ENCODE measurements around the gene MEG3. TPM values are rescaled to one million over a fixed set of nuclear protein-coding genes. Genes with fewer than 3 reads are reported as not detected.

Gene MEG3
- total RNA-seq, 2 experiments from 2014 or later, result not detected

GRCh38 chr14:100789460-100790417 lies 36.2 kb upstream of the MEG3 start:
- no peaks in the 10 kb centered on the region for H3K79me2 ChIP-seq (ENCODE audit: insufficient read depth, low read depth, low read length)
- BruUV-seq (replicated peaks), result no TSS peak
- H3K4me3 ChIP-seq (ENCODE audit: low read depth, low read length, poor library complexity, severe bottlenecking), result no peak overlapping the region
- no peaks in the 10 kb centered on the region for H4K20me1 ChIP-seq (ENCODE audit: insufficient read depth, low read length)
- no peaks in the 10 kb centered on the region for H3K4me1 ChIP-seq (ENCODE audit: insufficient read depth, low read length, poor library complexity, severe bottlenecking)
- TF ChIP-seq EZH2phosphoT487 (IDR thresholded peaks at IDR 0.05; ENCODE audit: borderline replicate concordance, low read depth, low read length) (no peak), CTCF (conservative IDR thresholded peaks at IDR 0.05; ENCODE audit: low read length) (no peak)
- ChIA-PET CTCF (ENCODE audit: unreplicated experiment) (no interaction called here), POLR2A (interaction anchor here (0.6 kb wide), 1 partner anchor 60 kb away, joined by 6 read pairs; no protein-coding TSS in a partner anchor)
- no peak overlapping the region for H2AFZ ChIP-seq (ENCODE audit: low read length)
- intact Hi-C loops (cut with micrococcal nuclease; ENCODE audit: unreplicated experiment), result no loop called here
- no peaks in the 10 kb centered on the region for H3K9me2 ChIP-seq (ENCODE audit: insufficient read depth, low read length)
- H3K4me2 ChIP-seq (ENCODE audit: low read length), result no peak overlapping the region
- no peaks in the 10 kb centered on the region for H3K9me3 ChIP-seq (ENCODE audit: low read length)
- DNase-seq (ENCODE audit: low spot score), result no peak
- no peak overlapping the region for H3K27ac ChIP-seq (ENCODE audit: low read depth, low read length, poor library complexity, severe bottlenecking)
- no peaks in the 10 kb centered on the region for H3K36me3 ChIP-seq (ENCODE audit: insufficient read depth, low read length)

- Histone ChIP-seq H2AFZ (ENCODE audit: low read length) (no peak overlapping the region), H3K9me3 (ENCODE audit: low read length) (no peaks in the 10 kb centered on the region), H3K4me3 (ENCODE audit: low read depth, low read length, poor library complexity, severe bottlenecking) (no peak overlapping the region), H3K4me1 (ENCODE audit: insufficient read depth, low read length, poor library complexity, severe bottlenecking) (no peaks in the 10 kb centered on the region), H3K4me2 (ENCODE audit: low read length) (no peak overlapping the region), H3K27ac (ENCODE audit: low read depth, low read length, poor library complexity, severe bottlenecking) (no peak overlapping the region), H3K9me2 (ENCODE audit: insufficient read depth, low read length) (no peaks in the 10 kb centered on the region), H4K20me1 (ENCODE audit: insufficient read depth, low read length) (no peaks in the 10 kb centered on the region), H3K36me3 (ENCODE audit: insufficient read depth, low read length) (no peaks in the 10 kb centered on the region), H3K79me2 (ENCODE audit: insufficient read depth, low read depth, low read length) (no peaks in the 10 kb centered on the region)
- DNase-seq (ENCODE audit: low spot score), result no peak
- intact Hi-C loops (cut with micrococcal nuclease; ENCODE audit: unreplicated experiment), result no loop called here
- no peak for TF ChIP-seq EZH2phosphoT487 (IDR thresholded peaks at IDR 0.05; ENCODE audit: borderline replicate concordance, low read depth, low read length)
- ChIA-PET POLR2A (interaction anchor here (0.6 kb wide), 1 partner anchor 59 kb away, joined by 6 read pairs; no protein-coding TSS in a partner anchor), CTCF (ENCODE audit: unreplicated experiment) (no interaction called here)
- BruUV-seq (replicated peaks), result no TSS peak
Measured at GRCh38 chr14:100790502-100791347, 35.2 kb upstream of the MEG3 start.

GRCh38 chr14:100791348-100791735 lies 34.6 kb upstream of the MEG3 start:
- H3K27ac ChIP-seq (ENCODE audit: low read depth, low read length, poor library complexity, severe bottlenecking), result no peak overlapping the region
- no peaks in the 10 kb centered on the region for H3K9me3 ChIP-seq (ENCODE audit: low read length)
- H3K4me2 ChIP-seq (ENCODE audit: low read length), result no peak overlapping the region
- BruUV-seq (replicated peaks), result no TSS peak
- H3K36me3 ChIP-seq (ENCODE audit: insufficient read depth, low read length), result no peaks in the 10 kb centered on the region
- no peak for TF ChIP-seq EZH2phosphoT487 (IDR thresholded peaks at IDR 0.05; ENCODE audit: borderline replicate concordance, low read depth, low read length)
- TF ChIP-seq CTCF (conservative IDR thresholded peaks at IDR 0.05; ENCODE audit: low read length), result no peak
- CTCF ChIA-PET (ENCODE audit: unreplicated experiment), result no interaction called here
- no peaks in the 10 kb centered on the region for H3K9me2 ChIP-seq (ENCODE audit: insufficient read depth, low read length)
- no peak overlapping the region for H3K4me3 ChIP-seq (ENCODE audit: low read depth, low read length, poor library complexity, severe bottlenecking)
- no peaks in the 10 kb centered on the region for H3K4me1 ChIP-seq (ENCODE audit: insufficient read depth, low read length, poor library complexity, severe bottlenecking)
- no peaks in the 10 kb centered on the region for H3K79me2 ChIP-seq (ENCODE audit: insufficient read depth, low read depth, low read length)
- POLR2A ChIA-PET, result no interaction called here
- DNase-seq (ENCODE audit: low spot score), result no peak
- intact Hi-C loops (cut with micrococcal nuclease; ENCODE audit: unreplicated experiment), result no loop called here
- H4K20me1 ChIP-seq (ENCODE audit: insufficient read depth, low read length), result no peaks in the 10 kb centered on the region
- H2AFZ ChIP-seq (ENCODE audit: low read length), result no peak overlapping the region

Data from OCI-LY7 (cell line).